ENCODE results near the gene MACROD2.

Gene MACROD2

DNA sequence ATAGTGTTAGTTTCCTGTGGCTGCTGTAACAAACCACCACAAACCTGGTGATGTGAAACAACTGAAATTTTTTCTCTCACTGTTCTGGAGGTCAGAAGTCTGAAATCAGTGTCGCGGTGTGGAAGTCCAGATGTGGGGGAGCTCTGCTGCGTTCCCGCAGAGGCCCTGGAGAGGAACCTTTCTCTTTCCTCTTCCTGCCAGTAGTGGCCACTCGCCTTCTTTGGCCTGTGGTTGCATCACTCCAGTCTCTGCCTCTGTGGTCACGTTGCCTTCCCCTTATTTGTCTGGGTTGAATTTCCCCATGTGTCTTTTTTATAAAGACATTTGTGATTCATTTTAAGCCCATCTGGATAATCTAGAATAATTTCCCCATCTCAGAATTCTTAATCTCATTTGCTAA is 637.6 kb downstream of the MACROD2 start:
- H3K4me3 ChIP-seq (ENCODE audit: low read depth, low read length), result no peak overlapping the region
- ChIA-PET CTCF (no interaction called here), POLR2A (no interaction called here)
- no peak for DNase-seq (ENCODE audit: low read depth, low spot score)
- no peak for TF ChIP-seq CTCF (IDR thresholded peaks at IDR 0.05; ENCODE audit: insufficient read depth, low read length, missing control alignments)

- H3K4me3 ChIP-seq (ENCODE audit: low read depth, low read length), result no peak overlapping the region
- no peak for DNase-seq (ENCODE audit: low read depth, low spot score)
- POLR2A ChIA-PET, result no interaction called here
- no peak for TF ChIP-seq CTCF (IDR thresholded peaks at IDR 0.05; ENCODE audit: insufficient read depth, low read length, missing control alignments)
- CTCF ChIA-PET, result no interaction called here
Observed at GRCh38 chr20:14633507-14633906, 638.2 kb downstream of the MACROD2 start.

DNA sequence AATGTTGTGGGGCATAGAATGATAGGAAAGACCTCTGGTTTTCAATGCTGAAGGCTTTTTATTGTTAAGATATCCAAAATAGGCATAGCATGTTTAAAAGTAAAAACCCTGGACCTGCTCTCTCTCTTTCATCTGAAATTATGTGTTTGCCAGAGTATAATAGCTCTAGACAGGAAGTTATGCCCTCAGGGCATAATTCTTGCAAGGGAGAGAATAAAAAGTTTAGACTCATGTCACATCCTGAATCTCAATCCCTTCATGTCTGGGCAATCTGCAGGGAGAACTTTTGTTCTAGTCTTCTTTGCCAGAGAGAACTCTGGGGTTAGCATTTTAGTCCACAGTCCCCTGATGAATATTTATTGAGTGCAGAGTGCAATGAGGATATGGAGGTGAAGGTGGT is 639.3 kb downstream of the MACROD2 start:
- CTCF ChIA-PET, result no interaction called here
- DNase-seq (ENCODE audit: low read depth, low spot score), result no peak
- H3K4me3 ChIP-seq (ENCODE audit: low read depth, low read length), result no peak overlapping the region
- TF ChIP-seq CTCF (IDR thresholded peaks at IDR 0.05; ENCODE audit: insufficient read depth, low read length, missing control alignments), result no peak
- POLR2A ChIA-PET, result no interaction called here

- TF ChIP-seq CTCF (IDR thresholded peaks at IDR 0.05; ENCODE audit: insufficient read depth, low read length, missing control alignments), result no peak
- ChIA-PET POLR2A (no interaction called here), CTCF (no interaction called here)
- DNase-seq (ENCODE audit: low read depth, low spot score), result no peak
- no peak overlapping the region for H3K4me3 ChIP-seq (ENCODE audit: low read depth, low read length)
Observed at GRCh38 chr20:14637441-14637840, 642.1 kb downstream of the MACROD2 start.

DNA sequence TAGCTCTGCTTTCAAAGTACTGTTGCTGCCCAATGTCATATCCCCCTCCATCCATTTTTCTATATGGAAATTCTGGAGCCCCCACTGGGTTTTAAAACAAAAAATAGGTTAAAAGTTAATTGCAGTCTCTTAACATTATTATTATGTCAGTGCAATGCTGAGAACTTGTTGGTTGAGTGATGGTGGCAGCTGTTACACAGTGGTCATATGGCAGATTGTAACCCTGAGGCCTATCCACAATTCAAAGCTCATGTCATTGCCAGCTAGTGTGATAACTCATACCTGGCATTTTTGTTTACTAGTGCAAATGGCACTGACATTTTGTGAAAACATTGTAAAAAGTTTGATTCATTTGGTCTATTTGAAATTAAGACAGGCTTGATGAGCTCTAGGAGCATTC is 647.8 kb downstream of the MACROD2 start:
- DNase-seq (ENCODE audit: low read depth, low spot score), result no peak
- no peak for TF ChIP-seq CTCF (IDR thresholded peaks at IDR 0.05; ENCODE audit: insufficient read depth, low read length, missing control alignments)
- ChIA-PET CTCF (no interaction called here), POLR2A (no interaction called here)
- no peak overlapping the region for H3K4me3 ChIP-seq (ENCODE audit: low read depth, low read length)

DNA sequence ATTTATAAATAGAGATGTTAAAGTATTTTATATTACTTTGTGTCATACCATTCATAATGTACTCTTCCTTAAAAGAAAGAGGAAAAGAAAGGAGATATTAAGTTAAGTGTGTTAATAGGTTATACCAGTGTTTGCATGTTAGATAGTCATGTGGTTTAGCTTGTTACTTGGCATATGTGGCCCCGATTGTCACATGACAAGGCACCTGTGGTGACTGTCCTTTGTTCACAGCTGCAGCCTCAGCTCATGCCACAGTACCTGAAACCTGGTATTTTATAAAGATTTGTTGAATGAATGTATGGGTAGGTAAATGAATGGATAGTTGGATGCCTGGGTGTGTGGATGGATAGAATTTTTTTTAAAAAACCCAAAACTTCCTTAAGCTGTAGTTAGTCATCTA is 648.2 kb downstream of the MACROD2 start:
- no peak for TF ChIP-seq CTCF (IDR thresholded peaks at IDR 0.05; ENCODE audit: insufficient read depth, low read length, missing control alignments)
- no peak overlapping the region for H3K4me3 ChIP-seq (ENCODE audit: low read depth, low read length)
- DNase-seq (ENCODE audit: low read depth, low spot score), result no peak
- ChIA-PET CTCF (no interaction called here), POLR2A (no interaction called here)
